ENCODE results near the gene TOPAZ1. TPM values are rescaled to one million over a fixed set of nuclear protein-coding genes. Genes with fewer than 3 reads are reported as not detected.

Gene TOPAZ1
- not detected for total RNA-seq

DNA sequence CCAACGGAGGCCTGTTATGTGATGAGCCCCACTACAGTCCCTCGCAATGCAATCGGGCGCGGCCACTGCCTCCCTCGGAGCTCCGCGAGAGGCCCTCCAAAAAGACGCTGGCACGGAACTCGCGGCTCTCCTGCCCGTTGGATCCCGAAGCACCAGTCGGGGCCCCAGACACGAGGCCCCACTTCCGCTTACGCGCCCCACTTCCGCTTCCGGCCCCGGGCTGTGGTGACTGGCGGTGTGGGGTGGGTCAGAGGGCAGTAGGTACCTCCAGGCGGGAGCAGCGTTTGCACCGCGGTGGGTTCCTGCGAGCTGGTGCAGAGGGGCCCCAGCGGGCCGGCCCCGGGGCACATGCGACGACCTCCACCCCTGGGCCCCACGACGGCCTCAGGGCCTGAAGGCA is at the start of gene TOPAZ1:
Gene TOPAZ1 (plus strand): TSS at position 181 of the 400 bp plus-strand sequence. CDS start 168 bp downstream, at position 349.
- TF ChIP-seq, protein P1, sequence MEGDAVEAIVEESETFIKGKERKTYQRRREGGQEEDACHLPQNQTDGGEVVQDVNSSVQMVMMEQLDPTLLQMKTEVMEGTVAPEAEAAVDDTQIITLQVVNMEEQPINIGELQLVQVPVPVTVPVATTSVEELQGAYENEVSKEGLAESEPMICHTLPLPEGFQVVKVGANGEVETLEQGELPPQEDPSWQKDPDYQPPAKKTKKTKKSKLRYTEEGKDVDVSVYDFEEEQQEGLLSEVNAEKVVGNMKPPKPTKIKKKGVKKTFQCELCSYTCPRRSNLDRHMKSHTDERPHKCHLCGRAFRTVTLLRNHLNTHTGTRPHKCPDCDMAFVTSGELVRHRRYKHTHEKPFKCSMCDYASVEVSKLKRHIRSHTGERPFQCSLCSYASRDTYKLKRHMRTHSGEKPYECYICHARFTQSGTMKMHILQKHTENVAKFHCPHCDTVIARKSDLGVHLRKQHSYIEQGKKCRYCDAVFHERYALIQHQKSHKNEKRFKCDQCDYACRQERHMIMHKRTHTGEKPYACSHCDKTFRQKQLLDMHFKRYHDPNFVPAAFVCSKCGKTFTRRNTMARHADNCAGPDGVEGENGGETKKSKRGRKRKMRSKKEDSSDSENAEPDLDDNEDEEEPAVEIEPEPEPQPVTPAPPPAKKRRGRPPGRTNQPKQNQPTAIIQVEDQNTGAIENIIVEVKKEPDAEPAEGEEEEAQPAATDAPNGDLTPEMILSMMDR (IDR thresholded peaks at IDR 0.05) = no peak
- TF ChIP-seq POLR2AphosphoS5 (IDR thresholded peaks at IDR 0.05) (no peak), EP300 (IDR thresholded peaks at IDR 0.05) (no peak), POLR2A (IDR thresholded peaks at IDR 0.05) (no peak)
- H3K27me3 ChIP-seq = peaks cover 11% of the 10 kb centered on the region
- 100% methylated on average over 1 of the region's 35 CpGs; no CpG with 5 or more reads in 1 of the 2 donors for WGBS, 2 donors (ENCODE audit: low coverage in 1 of 2)

DNA sequence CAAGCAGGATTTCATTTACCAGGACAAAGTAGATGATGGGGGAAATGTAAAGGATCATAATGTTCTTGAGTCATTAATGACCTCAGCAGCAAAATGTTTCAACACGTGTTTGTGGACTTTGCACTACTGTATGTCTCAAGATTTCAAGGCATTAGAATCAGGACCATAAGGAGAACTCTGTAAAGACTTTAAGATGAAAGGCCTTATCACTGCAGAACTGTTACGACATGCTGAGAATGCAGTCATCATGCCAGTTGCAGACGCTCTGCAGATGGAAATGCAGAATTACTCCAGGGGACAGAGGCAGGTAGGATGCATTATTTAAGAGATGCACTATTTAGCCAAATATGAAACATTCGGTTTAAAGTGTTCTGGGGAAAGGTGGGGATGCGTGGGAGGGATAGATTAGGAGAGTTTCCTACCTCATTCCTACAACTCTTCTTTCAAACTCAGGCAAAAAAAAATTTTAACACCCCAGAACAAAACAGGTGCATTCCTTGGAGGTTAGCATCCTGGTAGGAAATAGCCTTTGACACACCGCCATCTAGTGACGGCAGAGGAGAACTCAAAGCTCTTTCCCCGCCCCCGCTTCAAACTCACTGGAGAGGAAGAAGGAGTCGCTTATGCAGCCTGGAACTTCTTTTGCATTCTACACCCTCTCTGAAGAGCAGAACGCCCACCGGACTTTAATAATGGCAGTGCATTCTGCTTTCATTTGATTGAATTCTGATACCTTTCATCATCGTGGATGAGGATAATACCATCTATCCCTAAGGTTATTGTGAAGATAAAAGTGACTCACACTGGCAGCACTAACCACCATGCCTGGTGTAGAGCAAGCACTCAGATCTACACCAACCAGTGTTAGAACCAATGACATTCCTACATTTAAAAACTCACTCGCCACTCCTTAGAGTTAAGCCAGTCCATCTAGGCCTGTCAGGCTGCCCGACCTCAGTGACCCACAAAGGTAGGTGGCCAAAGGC is 43.1 kb upstream of the TOPAZ1 start:
- 10% methylated on average over 13 to 15 of the region's 15 CpGs for WGBS, 2 donors (ENCODE audit: low coverage in 1 of 2)
- Histone ChIP-seq H3K4me3 (no peak overlapping the region), H3K36me3 (no peaks in the 10 kb centered on the region), H3K9me3 (no peaks in the 10 kb centered on the region), H3K27me3 (no peaks in the 10 kb centered on the region), H3K27ac (no peak overlapping the region), H3K4me1 (no peaks in the 10 kb centered on the region)
- no peak for ATAC-seq
- no peak for TF ChIP-seq POLR2A (IDR thresholded peaks at IDR 0.05)
- no peak for TF ChIP-seq EP300 (IDR thresholded peaks at IDR 0.05)
- TF ChIP-seq, protein P1 (IDR thresholded peaks at IDR 0.05) = peak; percentile 72 to 84 (median 73)

More for the DNA sequence above, at the start of gene TOPAZ1:
- Histone ChIP-seq H3K4me1 (no peaks in the 10 kb centered on the region), H3K4me3 (no peak within 1 kb of the TSS), H3K27ac (no peak within 1 kb of the TSS), H3K9me3 (no peaks in the 10 kb centered on the region), H3K36me3 (no peaks in the 10 kb centered on the region)
- ATAC-seq = no peak

DNA sequence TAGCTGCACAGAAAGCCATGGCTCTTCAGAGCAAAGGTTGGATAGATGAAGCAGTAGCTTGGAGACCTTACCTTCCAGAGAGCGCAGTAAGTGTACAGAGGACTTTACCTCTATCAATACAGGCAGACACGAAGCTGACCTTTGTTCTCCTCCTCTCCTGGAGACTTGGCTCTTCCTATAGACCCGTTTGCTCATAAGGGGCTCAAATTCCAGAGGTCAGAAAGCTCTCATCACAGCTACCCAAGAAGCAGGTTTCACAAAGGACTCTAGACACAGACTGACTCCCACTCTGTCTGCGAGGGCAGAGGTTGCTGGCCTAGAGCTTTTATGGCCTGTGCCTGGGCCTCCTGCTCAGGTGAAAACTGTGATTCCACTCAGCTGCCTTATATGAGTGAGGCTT is 35.4 kb upstream of the TOPAZ1 start:
- H3K27ac ChIP-seq = no peak overlapping the region
- ATAC-seq = no peak
- H3K4me3 ChIP-seq = no peak overlapping the region
- H3K27me3 ChIP-seq = no peaks in the 10 kb centered on the region
- 73% methylated on average over 4 of the region's 4 CpGs; no CpG with 5 or more reads in 1 of the 2 donors for WGBS, 2 donors (ENCODE audit: low coverage in 1 of 2)
- no peaks in the 10 kb centered on the region for H3K9me3 ChIP-seq
- H3K4me1 ChIP-seq = no peaks in the 10 kb centered on the region
- no peaks in the 10 kb centered on the region for H3K36me3 ChIP-seq
- TF ChIP-seq POLR2A (IDR thresholded peaks at IDR 0.05) = no peak
- TF ChIP-seq, protein P1 (IDR thresholded peaks at IDR 0.05) = no peak
- no peak for TF ChIP-seq POLR2AphosphoS5 (IDR thresholded peaks at IDR 0.05)
- no peak for TF ChIP-seq EP300 (IDR thresholded peaks at IDR 0.05)

DNA sequence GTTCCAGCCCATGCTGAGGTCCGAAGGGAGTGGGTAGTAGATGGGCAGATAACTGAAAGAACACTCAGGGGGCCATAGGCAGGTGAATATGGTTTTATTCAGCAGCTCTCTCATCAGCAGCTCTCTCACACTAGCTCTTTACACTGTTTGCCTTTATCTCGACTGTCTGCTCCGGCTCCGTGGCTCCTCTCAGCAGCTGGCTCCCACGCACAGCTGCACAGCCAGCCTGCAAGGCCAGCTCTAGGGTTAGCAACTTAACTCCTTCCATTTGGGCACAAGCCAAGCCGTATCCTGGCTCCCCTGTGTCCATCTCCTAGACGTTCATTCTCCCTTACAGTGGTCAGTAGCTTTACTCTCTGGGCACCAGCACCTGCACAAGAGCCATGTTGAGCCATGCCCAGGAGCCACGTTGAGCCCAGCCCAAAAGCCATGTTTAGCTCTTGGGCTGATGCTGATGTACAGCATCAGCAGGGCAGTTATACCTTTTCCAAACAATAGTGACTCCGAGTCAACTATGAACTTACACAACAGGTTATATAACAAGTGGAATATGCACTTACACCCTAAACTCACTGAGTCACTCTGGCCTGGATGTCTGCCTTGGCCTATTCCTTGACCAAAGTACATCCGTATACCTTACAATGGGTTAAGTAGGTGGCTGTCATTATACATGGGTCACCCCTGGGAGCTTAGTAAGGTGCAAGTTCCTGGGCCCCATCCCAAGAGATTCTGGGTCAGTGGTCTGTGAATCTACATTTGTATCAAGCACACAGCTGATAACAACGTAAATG is 34.6 kb upstream of the TOPAZ1 start:
- Histone ChIP-seq H3K36me3 (no peaks in the 10 kb centered on the region), H3K27ac (no peak overlapping the region), H3K4me3 (no peak overlapping the region), H3K4me1 (no peaks in the 10 kb centered on the region), H3K27me3 (no peaks in the 10 kb centered on the region), H3K9me3 (no peaks in the 10 kb centered on the region)
- TF ChIP-seq POLR2A (IDR thresholded peaks at IDR 0.05) (no peak), EP300 (IDR thresholded peaks at IDR 0.05) (no peak), POLR2AphosphoS5 (IDR thresholded peaks at IDR 0.05) (no peak)
- TF ChIP-seq, protein P1 (IDR thresholded peaks at IDR 0.05) = no peak
- 56 to 83% methylated on average over 7 of the region's 11 CpGs for WGBS, 2 donors (ENCODE audit: low coverage in 1 of 2)
- no peak for ATAC-seq
